MCF 10A (cell line): ENCODE results near the gene BOC. TPM values are rescaled to one million over a fixed set of nuclear protein-coding genes. Genes with fewer than 3 reads are reported as not detected.

Experiments used
- BruUV-seq: library from RNA; stranded (reverse); fragments of 400-500 nt; replicated peaks from 2 replicates; lab custom pipeline; 2021; lab: Mats Ljungman, UMichigan
- CTCF ChIA-PET: fragments of 300-600 bp; sonication (Branson Sonifier 250); formaldehyde crosslinking; extraction: SDS; loops from one replicate; lab custom pipeline; 2021; ENCODE audit warnings: antibody characterized with exemption, inconsistent platforms; lab: Yijun Ruan, JAX
- POLR2A ChIA-PET: fragments of 300-600, 350-650 bp; sonication (Branson Sonifier 250); formaldehyde crosslinking; extraction: SDS; loops from one replicate; lab custom pipeline; 2020; ENCODE audit warnings: antibody characterized with exemption, inconsistent platforms; lab: Yijun Ruan, JAX
- DNase-seq: peaks from one replicate; pipeline ENCODE4 v3.0.0-alpha.2; 2018; ENCODE audit not compliant: unreplicated experiment
- H3K27ac Mint-ChIP-seq: one replicate; pipeline ENCODE4 v1.8.0; 2022; ENCODE audit warnings: mild to moderate bottlenecking, low read depth, mixed read lengths; ENCODE audit not compliant: unreplicated experiment
- H3K27me3 Mint-ChIP-seq: one replicate; pipeline ENCODE4 v1.8.0; 2022; ENCODE audit warnings: mixed read lengths; ENCODE audit not compliant: insufficient read depth, unreplicated experiment
- H3K36me3 Mint-ChIP-seq: one replicate; pipeline ENCODE4 v1.8.0; 2022; ENCODE audit warnings: mild to moderate bottlenecking, moderate library complexity, mixed read lengths; ENCODE audit not compliant: insufficient read depth, unreplicated experiment
- H3K4me1 Mint-ChIP-seq: one replicate; pipeline ENCODE4 v1.8.0; 2022; ENCODE audit warnings: mixed read lengths; ENCODE audit not compliant: insufficient read depth, unreplicated experiment
- H3K4me3 Mint-ChIP-seq: one replicate; pipeline ENCODE4 v1.8.0; 2022; ENCODE audit warnings: mild to moderate bottlenecking, moderate library complexity, mixed read lengths; ENCODE audit not compliant: unreplicated experiment
- H3K9me3 Mint-ChIP-seq: one replicate; pipeline ENCODE4 v1.8.0; 2022; ENCODE audit warnings: mixed read lengths; ENCODE audit not compliant: unreplicated experiment
- intact Hi-C: fragments of 100-400 bp; cut with micrococcal nuclease; formaldehyde crosslinking; loops from 2 replicates; pipeline ENCODE4 v1.14.1; 2022
- total RNA-seq: library from RNA; stranded (reverse); gene quantifications from 2 replicates; pipeline ENCODE4 v1.2.3, GENCODE V29; 2022
- TF ChIP-seq, protein P1 (sequence below): fragments of 200-600 bp; IDR thresholded peaks from one replicate; pipeline ENCODE4 v1.8.0; 2022; ENCODE audit warnings: antibody characterized with exemption, mild to moderate bottlenecking; ENCODE audit not compliant: unreplicated experiment

BOC gene
- total RNA-seq, 1 experiment from 2014 or later, result 1.8 TPM

DNA sequence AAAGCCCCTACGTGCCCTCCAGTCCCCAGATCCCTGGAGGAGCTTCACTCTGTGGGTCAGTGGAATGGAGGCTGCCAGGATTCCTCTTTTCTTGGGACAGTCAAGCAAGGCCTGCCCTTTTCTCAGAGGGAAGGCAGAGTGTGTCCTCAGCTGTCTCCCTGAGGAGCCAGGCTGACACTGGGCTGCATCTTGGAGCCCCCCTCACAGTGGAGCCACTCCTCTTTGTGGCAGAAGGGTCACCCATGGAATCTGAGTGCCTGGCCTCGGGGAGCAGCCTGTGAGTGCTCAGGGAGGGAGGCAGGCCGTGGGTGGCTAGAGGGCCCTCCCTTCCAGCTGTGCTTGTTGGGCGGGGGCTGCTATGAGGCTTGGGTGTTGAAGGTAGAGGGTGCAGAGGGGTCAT, 41.2 kb downstream of the BOC start:
- intact Hi-C loops, result no loop called here
- DNase-seq, result no peak
- CTCF ChIA-PET, result no interaction called here
- POLR2A ChIA-PET, result interaction anchor here (0.7 kb wide), 1 partner anchor 84 kb away, joined by 3 read pairs; no protein-coding TSS in a partner anchor
- BruUV-seq, result no TSS peak
- Mint-ChIP-seq H3K4me3 (no peak overlapping the region), H3K27ac (no peak overlapping the region), H3K27me3 (no peaks in the 10 kb centered on the region), H3K9me3 (no peaks in the 10 kb centered on the region), H3K4me1 (no peaks in the 10 kb centered on the region), H3K36me3 (no peaks in the 10 kb centered on the region)
- TF ChIP-seq, protein P1, sequence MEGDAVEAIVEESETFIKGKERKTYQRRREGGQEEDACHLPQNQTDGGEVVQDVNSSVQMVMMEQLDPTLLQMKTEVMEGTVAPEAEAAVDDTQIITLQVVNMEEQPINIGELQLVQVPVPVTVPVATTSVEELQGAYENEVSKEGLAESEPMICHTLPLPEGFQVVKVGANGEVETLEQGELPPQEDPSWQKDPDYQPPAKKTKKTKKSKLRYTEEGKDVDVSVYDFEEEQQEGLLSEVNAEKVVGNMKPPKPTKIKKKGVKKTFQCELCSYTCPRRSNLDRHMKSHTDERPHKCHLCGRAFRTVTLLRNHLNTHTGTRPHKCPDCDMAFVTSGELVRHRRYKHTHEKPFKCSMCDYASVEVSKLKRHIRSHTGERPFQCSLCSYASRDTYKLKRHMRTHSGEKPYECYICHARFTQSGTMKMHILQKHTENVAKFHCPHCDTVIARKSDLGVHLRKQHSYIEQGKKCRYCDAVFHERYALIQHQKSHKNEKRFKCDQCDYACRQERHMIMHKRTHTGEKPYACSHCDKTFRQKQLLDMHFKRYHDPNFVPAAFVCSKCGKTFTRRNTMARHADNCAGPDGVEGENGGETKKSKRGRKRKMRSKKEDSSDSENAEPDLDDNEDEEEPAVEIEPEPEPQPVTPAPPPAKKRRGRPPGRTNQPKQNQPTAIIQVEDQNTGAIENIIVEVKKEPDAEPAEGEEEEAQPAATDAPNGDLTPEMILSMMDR, result no peak

GRCh38 chr3:113253702-113254101, 42.3 kb downstream of the BOC start:
- Mint-ChIP-seq H3K9me3 (no peaks in the 10 kb centered on the region), H3K27me3 (no peaks in the 10 kb centered on the region), H3K27ac (no peak overlapping the region), H3K4me1 (no peaks in the 10 kb centered on the region), H3K4me3 (no peak overlapping the region), H3K36me3 (no peaks in the 10 kb centered on the region)
- BruUV-seq, result no TSS peak
- CTCF ChIA-PET, result no interaction called here
- DNase-seq, result no peak
- TF ChIP-seq, protein P1, result no peak
- intact Hi-C loops, result no loop called here
- POLR2A ChIA-PET, result no interaction called here

DNA sequence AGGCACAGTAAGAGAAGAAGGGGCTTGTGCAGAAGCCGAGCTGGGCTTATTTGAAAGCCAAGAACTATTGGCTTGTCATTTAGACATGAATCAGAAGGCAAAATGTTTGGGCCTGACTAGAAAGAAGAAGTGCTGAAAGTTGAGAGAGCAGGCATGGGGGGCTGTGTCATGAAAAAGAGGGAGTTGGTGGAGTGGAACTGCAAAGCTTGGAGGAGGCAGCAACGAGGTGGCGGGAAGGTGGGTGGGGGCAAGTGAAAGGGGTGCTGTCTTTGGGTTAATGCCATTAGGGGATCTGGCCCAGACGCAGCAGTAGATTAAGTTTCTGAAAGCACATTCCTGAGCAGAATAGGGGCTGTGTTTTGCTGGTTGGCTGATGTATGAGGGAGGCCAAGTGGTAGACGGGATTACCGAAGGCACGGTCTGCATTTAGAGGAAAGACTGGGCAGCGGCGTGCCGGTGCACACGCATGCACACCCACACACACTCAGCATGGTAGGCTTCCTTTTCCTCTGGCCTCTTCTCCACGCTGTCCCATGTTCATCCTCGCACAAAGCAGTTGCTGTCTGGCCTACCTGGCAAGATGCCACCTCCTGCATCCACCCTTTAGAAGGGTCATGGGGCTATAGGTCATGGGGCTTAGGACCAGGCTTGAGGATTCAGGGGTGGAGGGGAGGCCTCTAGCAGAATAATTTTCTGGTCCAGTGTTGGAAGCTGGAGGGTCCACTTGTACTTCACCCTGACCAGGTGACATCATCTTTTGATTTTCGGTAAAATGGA, 43.0 kb downstream of the BOC start:
- Mint-ChIP-seq H3K9me3 (no peaks in the 10 kb centered on the region), H3K36me3 (no peaks in the 10 kb centered on the region), H3K27ac (no peak overlapping the region), H3K27me3 (no peaks in the 10 kb centered on the region), H3K4me1 (no peaks in the 10 kb centered on the region), H3K4me3 (no peak overlapping the region)
- CTCF ChIA-PET, result no interaction called here
- TF ChIP-seq, protein P1, result no peak
- POLR2A ChIA-PET, result no interaction called here
- intact Hi-C loops, result no loop called here
- BruUV-seq, result no TSS peak
- DNase-seq, result no peak

DNA sequence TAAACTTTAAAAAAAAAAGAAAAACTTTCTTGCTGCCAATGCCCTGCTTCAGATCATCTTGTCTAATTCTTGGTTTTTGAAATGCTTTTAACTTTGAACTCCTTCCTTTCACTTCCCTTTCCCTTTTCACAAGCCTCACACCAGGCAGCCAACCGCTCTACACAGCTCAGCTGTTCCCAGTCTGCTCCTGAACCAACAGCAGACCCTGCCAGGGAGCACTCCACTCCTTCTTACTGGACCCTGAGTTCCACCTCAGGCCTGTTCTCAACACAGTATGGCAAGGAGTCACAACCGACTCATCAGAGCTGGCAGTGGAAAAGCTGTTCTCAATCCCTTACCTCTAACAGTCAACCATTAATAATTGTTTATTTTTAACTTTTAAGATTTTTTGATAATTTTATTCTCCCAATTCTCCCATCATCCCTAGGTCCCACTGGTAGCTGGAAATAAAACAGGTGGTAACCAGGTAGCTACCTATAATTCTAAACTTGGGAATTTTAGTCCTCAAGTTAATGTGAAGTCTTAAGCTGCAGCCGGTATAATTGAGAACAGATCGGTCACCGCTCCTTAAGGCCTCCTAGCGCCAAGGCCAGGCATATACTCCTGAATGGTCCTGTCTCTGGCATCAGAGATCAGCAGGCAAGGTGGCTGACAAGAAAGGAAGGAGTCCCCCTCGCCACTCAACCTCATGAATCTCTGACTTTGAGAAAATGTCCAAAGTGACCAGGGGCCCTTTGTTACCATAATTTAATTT, 43.9 kb downstream of the BOC start:
- BruUV-seq, result no TSS peak
- Mint-ChIP-seq H3K4me1 (no peaks in the 10 kb centered on the region), H3K27ac (no peak overlapping the region), H3K27me3 (no peaks in the 10 kb centered on the region), H3K36me3 (no peaks in the 10 kb centered on the region), H3K4me3 (no peak overlapping the region), H3K9me3 (no peaks in the 10 kb centered on the region)
- CTCF ChIA-PET, result interaction anchor here (0.6 to 2.4 kb wide), 5 partner anchors 10 to 214 kb away, joined by 3 to 6 read pairs (median 3); no protein-coding TSS in a partner anchor
- TF ChIP-seq, protein P1, result no peak
- POLR2A ChIA-PET, result no interaction called here
- no peak for DNase-seq
- intact Hi-C loops, result no loop called here
